CD8-positive, alpha-beta memory T cell (primary cell): ENCODE measurements around the gene OGFOD2. TPM values are rescaled to one million over a fixed set of nuclear protein-coding genes. Genes with fewer than 3 reads are reported as not detected.

Source experiments
- CTCF ChIA-PET: fragments of 350-600 bp; sonication (Branson Sonifier 250); formaldehyde crosslinking; loops from one replicate; lab custom pipeline; 2021; ENCODE audit warnings: antibody characterized with exemption; lab: Charles Lee
- POLR2A ChIA-PET: fragments of 350-600 bp; sonication (Branson Sonifier 250); formaldehyde crosslinking; loops from one replicate; lab custom pipeline; 2021; ENCODE audit warnings: antibody characterized with exemption; lab: Charles Lee
- DNase-seq, 5 donors: peaks; one replicate each; pipeline versions ENCODE4 v3.0.0 to v3.0.0-alpha.2; 2020 to 2022; ENCODE audit warnings: mixed read lengths in 1 of 5
- H3K27ac ChIP-seq: one replicate; pipeline ENCODE4 v1.7.0; 2013; ENCODE audit warnings: low read depth, mild to moderate bottlenecking, low read length, moderate library complexity
- H3K27me3 ChIP-seq: 2 replicates; pipeline ENCODE4 v1.7.0; 2013; ENCODE audit warnings: low read length, mild to moderate bottlenecking; ENCODE audit not compliant: insufficient read depth, poor library complexity, severe bottlenecking
- H3K36me3 ChIP-seq: 2 replicates; pipeline ENCODE4 v1.7.0; 2013; ENCODE audit warnings: mild to moderate bottlenecking, low read length, moderate library complexity; ENCODE audit not compliant: insufficient read depth
- H3K4me1 ChIP-seq: 2 replicates; pipeline ENCODE4 v1.7.0; 2013; ENCODE audit warnings: mild to moderate bottlenecking, low read length, moderate library complexity; ENCODE audit not compliant: insufficient read depth
- H3K4me3 ChIP-seq: 2 replicates; pipeline ENCODE4 v1.7.0; 2013; ENCODE audit warnings: mild to moderate bottlenecking, low read length
- H3K9me3 ChIP-seq: 2 replicates; pipeline ENCODE4 v1.7.0; 2013; ENCODE audit warnings: mild to moderate bottlenecking, low read length
- H3K27ac Mint-ChIP-seq, 8 donors: one replicate each; pipeline ENCODE4 v1.8.0; 2020 to 2021; ENCODE audit warnings: mixed read lengths in 8 of 8, mild to moderate bottlenecking in 6 of 8, inconsistent platforms in 3 of 8, moderate library complexity in 3 of 8
- H3K27me3 Mint-ChIP-seq, 2 donors: one replicate each; pipeline ENCODE4 v1.8.0; 2020 to 2021; ENCODE audit warnings: mixed read lengths in 2 of 2, mild to moderate bottlenecking in 1 of 2, moderate library complexity in 1 of 2
- H3K36me3 Mint-ChIP-seq, 3 donors: one replicate each; pipeline ENCODE4 v1.8.0; 2020 to 2021; ENCODE audit warnings: mixed read lengths in 3 of 3, inconsistent platforms in 1 of 3, mild to moderate bottlenecking in 1 of 3
- H3K4me1 Mint-ChIP-seq, 3 donors: one replicate each; pipeline ENCODE4 v1.8.0; 2020 to 2021; ENCODE audit warnings: mixed read lengths in 3 of 3, inconsistent platforms in 1 of 3, mild to moderate bottlenecking in 1 of 3
- H3K4me3 Mint-ChIP-seq, 7 donors: one replicate each; pipeline ENCODE4 v1.8.0; 2020 to 2021; ENCODE audit warnings: mixed read lengths in 7 of 7, mild to moderate bottlenecking in 6 of 7, moderate library complexity in 4 of 7, inconsistent platforms in 2 of 7
- H3K9me3 Mint-ChIP-seq, 5 donors: one replicate each; pipeline ENCODE4 v1.8.0; 2020 to 2022; ENCODE audit warnings: mixed read lengths in 5 of 5, mild to moderate bottlenecking in 3 of 5, moderate library complexity in 2 of 5, inconsistent platforms in 1 of 5
- polyA plus RNA-seq: library from polyadenylated mRNA; unstranded; fragments of 300-500 nt; fragmentation: Illumina TruSeq; gene quantifications from one replicate; pipeline ENCODE4 v1.2.3, GENCODE V29; 2021
- total RNA-seq, 2 experiments: library from RNA; stranded (reverse); gene quantifications; one replicate each; pipeline ENCODE4 v1.2.3, GENCODE V29; 2021

OGFOD2 gene
- 10 to 100 TPM; 27.7 to 29.5 TPM for total RNA-seq
- 14.9 TPM for polyA plus RNA-seq

DNA sequence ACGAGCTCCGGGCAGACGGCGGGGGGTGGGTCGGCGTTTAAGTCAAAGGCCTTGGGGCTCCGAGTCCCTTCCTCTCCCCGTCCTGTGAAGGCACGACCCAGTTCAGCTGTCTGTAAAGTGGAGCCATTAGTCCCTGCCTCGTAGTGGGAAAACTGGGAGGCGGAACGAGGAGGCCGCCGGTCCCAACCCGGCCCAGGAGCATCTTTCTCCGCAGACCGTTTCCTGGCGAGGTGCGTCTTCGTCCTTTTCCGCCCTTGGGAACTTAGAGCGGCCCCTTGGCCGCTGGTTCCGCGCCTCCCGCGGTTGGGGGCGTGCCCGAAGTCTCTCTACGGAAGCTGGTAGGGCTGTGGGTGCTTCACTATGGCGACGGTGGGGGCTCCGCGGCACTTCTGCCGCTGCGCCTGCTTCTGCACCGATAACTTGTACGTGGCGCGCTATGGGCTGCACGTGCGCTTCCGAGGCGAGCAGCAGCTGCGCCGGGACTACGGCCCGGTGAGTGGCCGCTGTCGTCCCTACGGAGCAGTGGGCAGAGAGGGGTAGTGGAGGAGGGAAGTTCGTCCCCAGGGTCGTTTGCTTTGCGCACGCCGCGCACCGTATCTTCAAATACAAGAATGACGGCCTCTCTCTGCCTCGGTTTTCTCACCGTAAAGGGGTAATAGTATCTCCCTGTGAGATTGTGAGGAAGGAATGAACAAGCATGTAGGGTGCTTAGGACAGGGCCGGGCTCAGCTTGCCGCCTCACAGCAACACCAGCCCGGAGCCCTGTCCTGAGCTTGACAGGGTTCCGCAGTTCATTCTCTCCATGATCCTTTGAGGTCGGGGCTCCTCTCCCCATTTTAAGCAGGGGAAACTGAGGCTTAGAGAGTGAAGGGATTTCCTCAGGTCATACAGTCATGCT is at the start of gene OGFOD2:
Gene OGFOD2 (plus strand): TSS at position 353 of the 898 bp plus-strand sequence. CDS start 8 bp downstream, at position 361.
- peak; percentile 90 to 96 (median 90) for DNase-seq
- H3K27me3 Mint-ChIP-seq = no peaks in the 10 kb centered on the region
- H3K36me3 ChIP-seq = no peaks in the 10 kb centered on the region
- no peaks in the 10 kb centered on the region for H3K27me3 ChIP-seq
- H3K4me1 ChIP-seq = peaks cover 35% of the 10 kb centered on the region
- no peaks in the 10 kb centered on the region for H3K9me3 ChIP-seq
- ChIA-PET POLR2A (interaction anchor here (0.6 to 2.5 kb wide), 10 partner anchors 9 to 749 kb away, joined by 3 to 20 read pairs (median 4); partner anchors contain the start of genes ABCB9, DENR, DIABLO and MPHOSPH9), CTCF (interaction anchor here (1.0 to 2.8 kb wide), 6 partner anchors 9 to 263 kb away, joined by 3 to 7 read pairs (median 4); partner anchors contain the start of gene ABCB9)
- H3K36me3 Mint-ChIP-seq = peaks cover 0 to 21% (median 0%) of the 10 kb centered on the region in 3 donors
- H3K9me3 Mint-ChIP-seq = no peaks in the 10 kb centered on the region
- peak within 1 kb of the TSS; percentile 95 to 99 (median 98) for H3K4me3 Mint-ChIP-seq
- peak within 1 kb of the TSS; percentile 99 to 100 (median 99) for H3K27ac Mint-ChIP-seq
- H3K27ac ChIP-seq = peak within 1 kb of the TSS; percentile 98
- H3K4me3 ChIP-seq = peak within 1 kb of the TSS; percentile 100
- H3K4me1 Mint-ChIP-seq = peaks cover 30 to 58% (median 36%) of the 10 kb centered on the region in 3 donors

DNA sequence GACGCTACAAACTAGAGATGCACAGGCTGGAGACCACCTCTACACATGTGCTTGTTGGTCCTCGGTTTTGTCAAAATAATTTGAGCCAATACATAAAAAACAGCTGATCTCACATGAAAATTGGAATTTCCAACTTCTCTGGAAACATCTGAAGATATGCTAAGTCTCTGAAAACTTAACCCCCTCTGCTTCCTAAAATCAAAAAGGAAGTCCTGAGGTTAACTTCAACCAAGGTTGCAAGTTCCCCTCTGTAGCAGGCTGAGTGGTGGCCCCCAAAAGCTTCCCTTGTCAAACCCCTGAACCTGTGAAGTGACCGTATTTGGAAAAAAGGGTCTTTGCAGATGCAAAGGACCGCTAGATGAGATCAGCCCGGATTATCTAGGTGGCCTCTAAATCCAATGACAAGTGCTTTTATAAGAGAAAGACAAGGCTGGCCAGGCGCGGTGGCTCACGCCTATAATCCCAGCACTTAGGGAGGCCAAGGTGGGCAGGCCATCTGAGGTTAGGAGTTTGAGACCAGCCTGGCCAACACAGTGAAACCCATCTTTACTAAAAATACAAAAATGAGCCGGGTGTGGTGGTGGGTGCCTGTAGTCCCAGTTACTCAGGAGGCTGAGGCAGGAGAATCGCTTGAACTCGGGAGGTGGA is 47.2 kb upstream of the OGFOD2 start:
- Mint-ChIP-seq H3K27ac (peak overlapping the region in 3 of 8 donors; percentile 38 to 90 (median 73)), H3K36me3 (no peaks in the 10 kb centered on the region), H3K27me3 (no peaks in the 10 kb centered on the region), H3K9me3 (no peaks in the 10 kb centered on the region), H3K4me3 (peak overlapping the region in 1 of 7 donors; percentile 13), H3K4me1 (no peaks in the 10 kb centered on the region)
- Histone ChIP-seq H3K9me3 (no peaks in the 10 kb centered on the region), H3K4me1 (no peaks in the 10 kb centered on the region), H3K36me3 (no peaks in the 10 kb centered on the region), H3K27me3 (no peaks in the 10 kb centered on the region), H3K27ac (no peak overlapping the region), H3K4me3 (no peak overlapping the region)
- CTCF ChIA-PET = no interaction called here
- POLR2A ChIA-PET = no interaction called here
- no peak for DNase-seq

DNA sequence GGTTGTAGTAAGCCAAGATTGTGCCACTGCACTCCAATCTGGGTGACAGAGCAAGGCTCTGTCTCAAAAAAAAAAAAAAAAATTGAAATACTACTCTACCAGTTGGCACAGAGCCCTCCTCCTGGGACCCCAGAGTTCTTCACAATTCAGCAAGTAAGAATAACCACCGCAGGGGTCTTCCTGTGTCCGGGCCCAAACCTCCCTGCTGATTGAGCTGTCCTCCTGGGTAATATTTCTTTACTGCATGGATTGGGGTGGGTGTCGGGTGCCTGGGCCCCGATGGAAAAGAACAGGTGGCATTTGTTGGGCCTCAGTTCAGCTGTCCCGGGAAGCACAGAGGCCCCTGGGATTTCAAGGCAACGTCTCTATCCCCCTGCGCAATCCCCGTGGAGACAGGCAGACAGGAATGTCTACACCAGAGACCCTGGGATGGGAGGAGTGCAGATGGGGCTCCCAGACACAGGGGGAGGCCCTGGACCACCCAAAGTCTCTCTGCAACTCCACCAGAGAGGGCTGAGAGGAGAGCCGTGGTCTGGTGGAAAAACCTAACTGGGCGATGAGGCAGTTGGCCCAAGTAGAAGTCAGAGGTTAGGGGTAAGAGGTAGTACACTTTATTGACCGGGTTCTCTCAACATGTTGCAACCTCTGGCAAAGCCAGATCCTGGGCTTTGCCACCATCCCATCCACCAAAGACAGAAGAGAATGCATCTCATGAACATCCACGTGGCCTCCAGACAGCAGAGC is 46.5 kb upstream of the OGFOD2 start:
- H3K4me3 ChIP-seq = no peak overlapping the region
- H3K9me3 Mint-ChIP-seq = no peaks in the 10 kb centered on the region
- H3K27me3 ChIP-seq = no peaks in the 10 kb centered on the region
- no peaks in the 10 kb centered on the region for H3K4me1 ChIP-seq
- no peaks in the 10 kb centered on the region for H3K36me3 Mint-ChIP-seq
- CTCF ChIA-PET = no interaction called here
- H3K27me3 Mint-ChIP-seq = no peaks in the 10 kb centered on the region
- no peak overlapping the region for H3K4me3 Mint-ChIP-seq
- no peak for DNase-seq
- POLR2A ChIA-PET = no interaction called here
- no peaks in the 10 kb centered on the region for H3K9me3 ChIP-seq
- H3K27ac ChIP-seq = no peak overlapping the region
- peak overlapping the region in 1 of 8 donors; percentile 26 for H3K27ac Mint-ChIP-seq
- no peaks in the 10 kb centered on the region for H3K36me3 ChIP-seq
- H3K4me1 Mint-ChIP-seq = no peaks in the 10 kb centered on the region

DNA sequence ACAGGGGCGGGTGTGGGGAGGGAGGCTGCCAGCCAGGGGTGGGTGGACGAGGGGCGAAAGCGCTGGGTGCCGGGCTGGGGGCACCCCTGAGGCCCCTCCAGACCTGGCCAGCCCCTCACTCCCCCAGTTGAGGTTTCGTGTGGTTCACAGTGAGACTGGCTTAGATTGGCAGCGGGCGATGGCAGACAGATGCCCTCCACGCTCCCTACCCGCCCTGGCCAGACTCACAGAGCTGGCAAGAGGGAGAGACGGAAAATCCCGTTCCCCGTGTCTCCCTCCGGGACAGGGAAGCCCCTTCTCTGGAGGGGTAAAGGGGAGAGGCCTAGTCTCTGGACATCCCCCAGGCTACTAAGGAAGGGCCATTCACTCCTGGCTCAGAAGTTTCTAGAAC is 45.9 kb upstream of the OGFOD2 start:
- DNase-seq = no peak
- no peaks in the 10 kb centered on the region for H3K27me3 Mint-ChIP-seq
- CTCF ChIA-PET = no interaction called here

DNA sequence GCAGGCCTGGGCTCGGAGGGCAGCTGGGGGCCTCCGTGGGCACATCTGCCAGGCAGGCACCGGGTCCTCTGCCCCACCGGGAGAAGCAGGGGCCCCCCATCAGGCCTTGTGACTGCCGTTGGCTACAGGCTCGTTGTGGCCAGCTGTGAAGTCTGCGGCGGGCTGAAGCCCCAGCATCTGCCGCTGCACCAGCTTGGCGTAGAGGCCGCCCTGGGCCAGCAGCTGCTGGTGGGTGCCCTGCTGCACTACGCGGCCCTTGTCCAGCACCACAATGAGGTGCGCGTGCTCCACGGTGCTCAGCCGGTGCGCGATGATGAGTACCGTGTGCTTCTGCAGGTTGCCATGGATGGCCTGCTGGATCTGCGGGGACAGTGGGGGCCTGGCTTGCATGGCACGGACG is 45.2 kb upstream of the OGFOD2 start:
- CTCF ChIA-PET = no interaction called here
- Histone ChIP-seq H3K27me3 (no peaks in the 10 kb centered on the region), H3K27ac (no peak overlapping the region), H3K4me3 (no peak overlapping the region), H3K4me1 (no peaks in the 10 kb centered on the region), H3K36me3 (no peaks in the 10 kb centered on the region), H3K9me3 (no peaks in the 10 kb centered on the region)
- H3K9me3 Mint-ChIP-seq = no peaks in the 10 kb centered on the region
- no peaks in the 10 kb centered on the region for H3K4me1 Mint-ChIP-seq
- POLR2A ChIA-PET = no interaction called here
- H3K4me3 Mint-ChIP-seq = no peak overlapping the region
- DNase-seq = no peak
- H3K27me3 Mint-ChIP-seq = no peaks in the 10 kb centered on the region
- H3K36me3 Mint-ChIP-seq = no peaks in the 10 kb centered on the region
- no peak overlapping the region for H3K27ac Mint-ChIP-seq

More for the DNA sequence above, 45.9 kb upstream of the OGFOD2 start:
- Histone ChIP-seq H3K27ac (no peak overlapping the region), H3K9me3 (no peaks in the 10 kb centered on the region), H3K27me3 (no peaks in the 10 kb centered on the region), H3K36me3 (no peaks in the 10 kb centered on the region), H3K4me1 (no peaks in the 10 kb centered on the region), H3K4me3 (no peak overlapping the region)
- no peak overlapping the region for H3K4me3 Mint-ChIP-seq
- H3K9me3 Mint-ChIP-seq = no peaks in the 10 kb centered on the region
- POLR2A ChIA-PET = no interaction called here
- H3K27ac Mint-ChIP-seq = no peak overlapping the region
- no peaks in the 10 kb centered on the region for H3K4me1 Mint-ChIP-seq
- H3K36me3 Mint-ChIP-seq = no peaks in the 10 kb centered on the region

DNA sequence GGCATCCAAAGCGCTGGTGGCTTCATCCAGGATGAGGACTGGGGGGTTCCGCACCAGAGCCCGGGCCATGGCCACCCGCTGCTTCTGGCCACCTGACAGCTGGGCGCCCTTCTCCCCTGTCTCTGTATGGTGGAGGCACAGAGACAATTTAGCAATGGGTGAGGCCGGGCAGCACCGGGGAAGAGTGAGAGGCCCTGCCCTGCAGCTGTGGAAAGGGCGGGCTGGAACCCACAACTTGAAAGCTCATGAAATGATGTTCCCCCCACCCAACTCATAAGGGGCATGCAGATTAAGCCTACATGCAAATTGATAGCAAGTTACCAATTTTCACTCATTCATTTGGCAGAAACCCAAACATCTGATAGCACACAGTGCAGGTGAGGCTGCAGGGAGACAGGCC is 42.8 kb upstream of the OGFOD2 start:
- H3K9me3 ChIP-seq = no peaks in the 10 kb centered on the region
- Mint-ChIP-seq H3K4me1 (no peaks in the 10 kb centered on the region), H3K27me3 (no peaks in the 10 kb centered on the region), H3K4me3 (no peak overlapping the region), H3K9me3 (no peaks in the 10 kb centered on the region), H3K27ac (no peak overlapping the region), H3K36me3 (no peaks in the 10 kb centered on the region)
- no peaks in the 10 kb centered on the region for H3K27me3 ChIP-seq
- no peaks in the 10 kb centered on the region for H3K4me1 ChIP-seq
- ChIA-PET CTCF (no interaction called here), POLR2A (no interaction called here)
- H3K36me3 ChIP-seq = no peaks in the 10 kb centered on the region
- no peak overlapping the region for H3K27ac ChIP-seq
- DNase-seq = no peak
- H3K4me3 ChIP-seq = no peak overlapping the region

DNA sequence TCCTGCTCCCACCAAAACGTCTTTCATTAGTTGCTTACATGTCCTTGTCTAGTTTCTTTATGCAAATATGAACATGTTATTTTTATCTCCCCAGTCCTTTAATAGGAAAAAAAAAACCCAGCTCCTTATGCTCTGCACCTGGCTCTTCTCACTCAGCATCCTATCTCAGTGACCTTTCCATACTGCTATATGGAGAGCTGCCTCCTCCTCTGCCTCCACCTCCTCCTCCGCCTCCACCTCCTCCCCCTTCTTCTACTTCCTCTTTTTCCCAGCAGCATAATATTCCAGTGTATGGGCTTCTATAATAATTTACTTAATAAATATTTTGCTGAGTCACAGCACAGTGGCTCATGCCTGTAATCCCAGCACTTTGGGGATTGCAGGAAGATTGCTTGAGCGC is 40.3 kb upstream of the OGFOD2 start:
- no peak overlapping the region for H3K27ac ChIP-seq
- no peaks in the 10 kb centered on the region for H3K27me3 ChIP-seq
- POLR2A ChIA-PET = no interaction called here
- no peaks in the 10 kb centered on the region for H3K9me3 ChIP-seq
- no peak overlapping the region for H3K4me3 Mint-ChIP-seq
- no peaks in the 10 kb centered on the region for H3K9me3 Mint-ChIP-seq
- H3K4me1 ChIP-seq = no peaks in the 10 kb centered on the region
- H3K36me3 ChIP-seq = no peaks in the 10 kb centered on the region
- CTCF ChIA-PET = no interaction called here
- H3K36me3 Mint-ChIP-seq = peaks cover 0 to 2% (median 0%) of the 10 kb centered on the region in 3 donors
- no peak for DNase-seq
- H3K4me3 ChIP-seq = no peak overlapping the region
- H3K4me1 Mint-ChIP-seq = no peaks in the 10 kb centered on the region
- no peaks in the 10 kb centered on the region for H3K27me3 Mint-ChIP-seq
- no peak overlapping the region for H3K27ac Mint-ChIP-seq
